Esophagus muscularis mucosa (tissue), 4 donors: ENCODE data around the gene IGSF11. TPM values are rescaled to one million over a fixed set of nuclear protein-coding genes. Genes with fewer than 3 reads are reported as not detected.

Experiments used
- DNase-seq: peaks from one replicate; pipeline ENCODE4 v3.0.0-alpha.2; 2017; ENCODE audit errors: extremely low spot score
- H3K27ac ChIP-seq, 4 donors: fragments of 200-600 bp; sonication (generic); replicated peaks in 1 of 4; 1 replicate in 3 of 4; 2 replicates in 1 of 4; pipeline ENCODE4 v1.5.1; 2016 to 2019; ENCODE audit warnings: mild to moderate bottlenecking in 1 of 4
- H3K27me3 ChIP-seq, 4 donors: fragments of 200-600 bp; sonication (generic); one replicate each; pipeline versions ENCODE4 v1.5.1 to v1.6.0; 2016 to 2019
- H3K36me3 ChIP-seq, 4 donors: fragments of 200-600 bp; sonication (generic); one replicate each; pipeline ENCODE4 v1.5.1; 2016 to 2019
- H3K4me1 ChIP-seq, 4 donors: fragments of 200-600 bp; sonication (generic); one replicate each; pipeline ENCODE4 v1.5.1; 2016 to 2019
- H3K4me3 ChIP-seq, 4 donors: fragments of 200-600 bp; sonication (generic); 1 replicate in 2 of 4; 2 replicates in 2 of 4; pipeline ENCODE4 v1.5.1; 2016 to 2019; ENCODE audit warnings: mild to moderate bottlenecking in 4 of 4, moderate library complexity in 1 of 4
- H3K9me3 ChIP-seq, 4 donors: fragments of 200-600 bp; sonication (generic); 1 replicate in 3 of 4; 2 replicates in 1 of 4; pipeline ENCODE4 v1.5.1; 2016 to 2019
- CTCF ChIP-seq, 3 experiments: fragments of 200-600 bp in 2 of 3; fragments of 450-650 bp in 1 of 3; sonication (generic) in 2 of 3; IDR thresholded peaks; one replicate each; pipeline ENCODE4 v1.5.1; 2017 to 2019; ENCODE audit warnings: antibody characterized with exemption in 3 of 3, mild to moderate bottlenecking in 2 of 3, moderate library complexity in 1 of 3
- EP300 ChIP-seq: sonication (generic); formaldehyde crosslinking; IDR thresholded peaks from one replicate; pipeline ENCODE4 v1.6.1; 2017; ENCODE audit warnings: antibody characterized with exemption
- POLR2A ChIP-seq: fragments of 450-650 bp; IDR thresholded peaks from one replicate; pipeline ENCODE4 v1.6.1; 2017; ENCODE audit warnings: antibody characterized with exemption, moderate library complexity, mild to moderate bottlenecking, low read depth
- POLR2AphosphoS5 ChIP-seq, 2 donors: sonication (generic); formaldehyde crosslinking; IDR thresholded peaks; one replicate each; pipeline ENCODE4 v1.6.1; 2017; ENCODE audit warnings: antibody characterized with exemption in 2 of 2
- WGBS: methylation state at CpG from one replicate; pipeline ENCODE4 v1.1.5; 2018; 5-methylcytosine and 5-hydroxymethylcytosine counted together
- intact Hi-C: fragments of 100-400 bp; cut with DNase I; formaldehyde crosslinking; loops from one replicate; pipeline ENCODE4 v1.15.1; 2023
- total RNA-seq, 4 donors: library from RNA; depleted of rRNA; stranded (reverse); fragments of >200 nt; gene quantifications; one replicate each; pipeline versions ENCODE4 v1.1.0 to v1.2.1, GENCODE V29; 2016

The IGSF11 gene
- total RNA-seq, 4 donors from 2014 or later: 7.0 to 13.7 (median 8.2) TPM

- no peak overlapping the region for H3K27ac ChIP-seq
- no peak for DNase-seq
Observed at GRCh38 chr3:118946449-118946848, 88.2 kb downstream of the IGSF11 start.

GRCh38 chr3:118945834-118946233 is 88.8 kb downstream of the IGSF11 start:
- 71% methylated on average over 4 of the region's 4 CpGs for WGBS
- no peak overlapping the region for H3K27ac ChIP-seq
- no peaks in the 10 kb centered on the region for H3K9me3 ChIP-seq
- no peaks in the 10 kb centered on the region for H3K27me3 ChIP-seq
- no peaks in the 10 kb centered on the region for H3K36me3 ChIP-seq
- no peak for DNase-seq
- TF ChIP-seq EP300 (no peak), POLR2A (no peak), CTCF (IDR thresholded peaks at IDR 0.05) (no peak), POLR2AphosphoS5 (IDR thresholded peaks at IDR 0.05) (no peak)
- H3K4me1 ChIP-seq: no peaks in the 10 kb centered on the region
- H3K4me3 ChIP-seq: no peak overlapping the region
- intact Hi-C loops: no loop called here

More at GRCh38 chr3:118946449-118946848, 88.2 kb downstream of the IGSF11 start:
- Histone ChIP-seq H3K36me3 (no peaks in the 10 kb centered on the region), H3K9me3 (no peaks in the 10 kb centered on the region), H3K4me1 (no peaks in the 10 kb centered on the region), H3K4me3 (no peak overlapping the region), H3K27me3 (no peaks in the 10 kb centered on the region)
- WGBS: 83% methylated on average over 4 of the region's 4 CpGs
- intact Hi-C loops: no loop called here
- TF ChIP-seq EP300: no peak
- no peak for TF ChIP-seq CTCF (IDR thresholded peaks at IDR 0.05)

GRCh38 chr3:118943597-118943996 is 91.0 kb downstream of the IGSF11 start:
- no peak for DNase-seq
- Histone ChIP-seq H3K36me3 (no peaks in the 10 kb centered on the region), H3K27ac (no peak overlapping the region), H3K9me3 (peaks cover 0 to 6% (median 0%) of the 10 kb centered on the region in 4 donors), H3K27me3 (no peaks in the 10 kb centered on the region), H3K4me3 (no peak overlapping the region), H3K4me1 (no peaks in the 10 kb centered on the region)
- intact Hi-C loops: no loop called here
- TF ChIP-seq CTCF (IDR thresholded peaks at IDR 0.05): no peak
- TF ChIP-seq POLR2A: no peak
- no peak for TF ChIP-seq POLR2AphosphoS5 (IDR thresholded peaks at IDR 0.05)
- TF ChIP-seq EP300: no peak

- no peak overlapping the region for H3K4me3 ChIP-seq
- 69% methylated on average over 1 of the region's 1 CpG for WGBS
- peaks cover 0 to 6% (median 0%) of the 10 kb centered on the region in 4 donors for H3K9me3 ChIP-seq
- H3K27me3 ChIP-seq: no peaks in the 10 kb centered on the region
- TF ChIP-seq POLR2AphosphoS5 (IDR thresholded peaks at IDR 0.05) (no peak), CTCF (IDR thresholded peaks at IDR 0.05) (no peak), EP300 (no peak), POLR2A (no peak)
- no peaks in the 10 kb centered on the region for H3K36me3 ChIP-seq
- DNase-seq: no peak
- H3K27ac ChIP-seq: no peak overlapping the region
- intact Hi-C loops: no loop called here
- H3K4me1 ChIP-seq: no peaks in the 10 kb centered on the region
Observed at GRCh38 chr3:118942671-118943070, 92.0 kb downstream of the IGSF11 start.

- H3K4me3 ChIP-seq: no peak overlapping the region
- WGBS: 85% methylated on average over 3 of the region's 3 CpGs
- no peaks in the 10 kb centered on the region for H3K4me1 ChIP-seq
- intact Hi-C loops: no loop called here
- peaks cover 0 to 6% (median 0%) of the 10 kb centered on the region in 4 donors for H3K9me3 ChIP-seq
- no peaks in the 10 kb centered on the region for H3K27me3 ChIP-seq
- H3K36me3 ChIP-seq: no peaks in the 10 kb centered on the region
- no peak overlapping the region for H3K27ac ChIP-seq
- TF ChIP-seq EP300 (no peak), CTCF (IDR thresholded peaks at IDR 0.05) (no peak), POLR2AphosphoS5 (IDR thresholded peaks at IDR 0.05) (no peak)
- no peak for DNase-seq
Observed at GRCh38 chr3:118942195-118942594, 92.5 kb downstream of the IGSF11 start.
